ENCODE measurements around the gene PEX16.

GRCh38 chr11:45884596-45885185 lies 33.0 kb downstream of the PEX16 start:
- TF ChIP-seq CTCF (IDR thresholded peaks at IDR 0.05) = no peak
- no peak for TF ChIP-seq POLR2A (IDR thresholded peaks at IDR 0.05)

Data from esophagus squamous epithelium (tissue), 4 donors.